Measurements from ENCODE around the gene JOSD1.

The JOSD1 gene

DNA sequence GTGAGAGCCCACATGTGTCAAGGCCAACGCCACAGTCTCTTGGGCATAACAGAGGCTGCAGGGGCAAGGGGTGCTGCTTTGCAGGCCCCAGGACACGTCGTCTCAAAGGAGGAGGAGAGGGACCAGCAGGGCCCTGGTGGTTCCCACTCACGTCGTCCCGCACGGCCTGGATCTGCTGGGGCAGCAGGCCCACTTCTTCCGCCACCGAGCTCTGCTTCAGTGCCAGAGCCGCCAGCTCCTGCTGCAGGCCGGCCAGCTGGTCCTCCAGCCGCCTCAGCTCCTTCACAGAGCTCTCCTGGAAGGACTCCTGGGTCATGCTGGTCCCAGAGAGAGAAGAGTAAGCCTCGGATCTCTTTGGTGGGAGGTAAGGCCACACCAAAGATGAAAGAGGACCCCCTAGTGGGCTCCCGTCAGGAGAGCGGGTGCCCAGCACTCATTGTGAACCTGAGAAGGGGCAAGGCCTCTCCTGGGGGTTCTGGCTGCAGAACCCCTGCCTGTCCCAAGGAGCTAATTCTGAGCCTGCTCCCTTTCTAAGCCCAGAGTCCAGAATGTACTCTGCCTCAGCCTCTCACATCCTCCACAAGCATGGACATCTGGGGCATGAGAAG lies 39.5 kb upstream of the JOSD1 start:
- POLR2A ChIA-PET = no interaction called here

DNA sequence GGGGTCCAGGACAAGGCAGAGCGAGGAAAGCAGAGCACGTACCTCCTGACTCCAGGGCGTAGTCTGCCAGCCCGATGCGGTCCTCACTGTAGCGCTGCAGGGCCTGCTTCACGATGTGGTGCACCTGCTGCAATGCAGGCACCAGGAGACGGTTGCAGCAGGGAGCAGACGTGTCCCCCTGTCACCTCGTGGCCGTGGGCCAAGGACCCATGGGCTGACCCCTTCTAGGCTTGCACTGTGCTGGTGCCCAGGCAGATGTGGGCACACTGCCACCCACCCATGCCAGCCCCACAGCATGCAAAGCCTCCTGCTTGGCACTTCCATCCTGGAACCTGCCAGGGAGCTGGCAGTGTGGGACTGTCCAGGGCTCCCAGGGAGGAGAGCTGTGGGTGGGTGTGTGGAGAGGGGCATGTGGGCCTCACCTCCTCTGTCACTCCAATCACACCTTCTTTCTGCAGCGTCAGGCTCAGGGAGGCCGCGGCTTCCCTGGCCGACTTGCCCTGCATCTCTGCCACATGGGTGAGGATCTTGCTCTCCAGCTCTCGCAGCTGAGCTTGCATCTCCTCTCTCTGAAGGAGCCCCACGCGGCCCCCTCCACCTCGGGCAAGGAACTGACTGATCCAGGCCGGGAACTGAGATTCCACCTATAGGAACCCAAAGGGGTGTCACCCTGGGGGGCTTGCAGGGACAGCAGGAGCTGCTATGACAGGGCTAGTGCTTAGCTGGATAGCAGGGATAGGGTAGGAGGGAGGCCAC lies 38.7 kb upstream of the JOSD1 start:
- ChIA-PET POLR2A (no interaction called here), CTCF (no interaction called here)
- TF ChIP-seq FOXK2 (IDR thresholded peaks at IDR 0.05) = no peak
- no peak for TF ChIP-seq CTBP1 (IDR thresholded peaks at IDR 0.05; ENCODE audit: borderline replicate concordance)
- no peak for TF ChIP-seq ARNT (IDR thresholded peaks at IDR 0.05)
- TF ChIP-seq SUZ12 (IDR thresholded peaks at IDR 0.05) = no peak
- no peak for TF ChIP-seq SP1 (IDR thresholded peaks at IDR 0.05)
- no peak for TF ChIP-seq ELF4 (IDR thresholded peaks at IDR 0.05)
- no peak for DNase-seq (ENCODE audit: extremely low spot score)

More for the DNA sequence above, 39.5 kb upstream of the JOSD1 start:
- CTCF ChIA-PET = interaction anchor here (0.6 kb wide), 1 partner anchor 29 kb away, joined by 4 read pairs; no protein-coding TSS in a partner anchor
- no peak for DNase-seq (ENCODE audit: extremely low spot score)
- no peak for TF ChIP-seq L3MBTL2 (conservative IDR thresholded peaks at IDR 0.05)
- TF ChIP-seq ARNT (IDR thresholded peaks at IDR 0.05) = no peak
- TF ChIP-seq SUZ12 (IDR thresholded peaks at IDR 0.05) = no peak
- no peak for TF ChIP-seq ZNF384 (IDR thresholded peaks at IDR 0.05)
- TF ChIP-seq, protein P1, sequence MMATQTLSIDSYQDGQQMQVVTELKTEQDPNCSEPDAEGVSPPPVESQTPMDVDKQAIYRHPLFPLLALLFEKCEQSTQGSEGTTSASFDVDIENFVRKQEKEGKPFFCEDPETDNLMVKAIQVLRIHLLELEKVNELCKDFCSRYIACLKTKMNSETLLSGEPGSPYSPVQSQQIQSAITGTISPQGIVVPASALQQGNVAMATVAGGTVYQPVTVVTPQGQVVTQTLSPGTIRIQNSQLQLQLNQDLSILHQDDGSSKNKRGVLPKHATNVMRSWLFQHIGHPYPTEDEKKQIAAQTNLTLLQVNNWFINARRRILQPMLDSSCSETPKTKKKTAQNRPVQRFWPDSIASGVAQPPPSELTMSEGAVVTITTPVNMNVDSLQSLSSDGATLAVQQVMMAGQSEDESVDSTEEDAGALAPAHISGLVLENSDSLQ (IDR thresholded peaks at IDR 0.05) = no peak
- TF ChIP-seq NFRKB (IDR thresholded peaks at IDR 0.05) = no peak
- TF ChIP-seq ELF4 (IDR thresholded peaks at IDR 0.05) = no peak
- TF ChIP-seq TARDBP (IDR thresholded peaks at IDR 0.05) = no peak
- no peak for TF ChIP-seq HDGF (IDR thresholded peaks at IDR 0.05; ENCODE audit: borderline replicate concordance)
- TF ChIP-seq LEF1 (IDR thresholded peaks at IDR 0.05; ENCODE audit: borderline replicate concordance) = no peak
- TF ChIP-seq SP1 (IDR thresholded peaks at IDR 0.05) = no peak
- TF ChIP-seq FOXM1 (IDR thresholded peaks at IDR 0.05; ENCODE audit: borderline replicate concordance) = no peak
- no peak for TF ChIP-seq CTBP1 (IDR thresholded peaks at IDR 0.05; ENCODE audit: borderline replicate concordance)
- no peak for TF ChIP-seq FOXA1 (IDR thresholded peaks at IDR 0.05)
- no peak for TF ChIP-seq FOXK2 (IDR thresholded peaks at IDR 0.05)
- TF ChIP-seq BHLHE40 (IDR thresholded peaks at IDR 0.05; ENCODE audit: borderline replicate concordance) = no peak

DNA sequence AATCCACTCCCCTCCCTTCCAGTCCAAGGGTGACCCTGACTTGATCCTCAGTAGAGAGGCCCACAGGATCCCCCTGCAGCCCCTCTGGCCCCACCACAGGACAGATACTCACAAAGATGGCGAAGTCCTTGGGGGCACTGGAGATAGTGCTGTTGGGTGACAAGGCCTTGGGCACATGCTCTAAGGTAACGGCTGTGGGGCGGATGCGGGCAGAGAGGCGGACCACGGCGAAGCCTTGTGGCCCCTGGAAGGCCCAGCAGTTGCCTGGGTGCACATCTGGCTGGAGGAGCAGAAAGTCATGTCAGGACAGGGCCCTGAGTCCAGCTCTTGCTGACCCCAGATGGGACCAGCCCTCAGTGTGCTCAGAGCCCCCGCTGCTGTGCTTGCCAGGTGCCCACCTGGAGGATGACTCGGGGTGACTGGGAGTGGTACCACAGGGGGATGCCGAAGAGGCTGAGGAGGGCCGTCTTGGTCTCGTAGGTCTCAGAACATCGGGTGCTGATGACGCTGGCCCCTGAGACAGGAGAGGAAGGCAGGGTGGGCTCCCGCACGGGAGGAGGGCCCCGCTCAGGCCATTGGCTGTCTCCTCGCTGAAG lies 37.8 kb upstream of the JOSD1 start:
- CTCF ChIA-PET = interaction anchor here (1.0 kb wide), 1 partner anchor 14 kb away, joined by 3 read pairs; no protein-coding TSS in a partner anchor
- TF ChIP-seq, protein P1 (IDR thresholded peaks at IDR 0.05) = no peak
- TF ChIP-seq L3MBTL2 (conservative IDR thresholded peaks at IDR 0.05) = no peak
- TF ChIP-seq ARNT (IDR thresholded peaks at IDR 0.05) = no peak
- no peak for TF ChIP-seq TARDBP (IDR thresholded peaks at IDR 0.05)
- no peak for TF ChIP-seq ELF4 (IDR thresholded peaks at IDR 0.05)
- no peak for TF ChIP-seq ZNF384 (IDR thresholded peaks at IDR 0.05)
- TF ChIP-seq HDGF (IDR thresholded peaks at IDR 0.05; ENCODE audit: borderline replicate concordance) = no peak
- TF ChIP-seq FOXK2 (IDR thresholded peaks at IDR 0.05) = no peak
- TF ChIP-seq BHLHE40 (IDR thresholded peaks at IDR 0.05; ENCODE audit: borderline replicate concordance) = no peak
- no peak for TF ChIP-seq FOXM1 (IDR thresholded peaks at IDR 0.05; ENCODE audit: borderline replicate concordance)
- no peak for TF ChIP-seq NFRKB (IDR thresholded peaks at IDR 0.05)
- TF ChIP-seq SUZ12 (IDR thresholded peaks at IDR 0.05) = no peak
- TF ChIP-seq FOXA1 (IDR thresholded peaks at IDR 0.05) = no peak
- TF ChIP-seq CTBP1 (IDR thresholded peaks at IDR 0.05; ENCODE audit: borderline replicate concordance) = no peak
- TF ChIP-seq SP1 (IDR thresholded peaks at IDR 0.05) = no peak
- TF ChIP-seq LEF1 (IDR thresholded peaks at IDR 0.05; ENCODE audit: borderline replicate concordance) = no peak
- DNase-seq (ENCODE audit: extremely low spot score) = no peak
- POLR2A ChIA-PET = no interaction called here

DNA sequence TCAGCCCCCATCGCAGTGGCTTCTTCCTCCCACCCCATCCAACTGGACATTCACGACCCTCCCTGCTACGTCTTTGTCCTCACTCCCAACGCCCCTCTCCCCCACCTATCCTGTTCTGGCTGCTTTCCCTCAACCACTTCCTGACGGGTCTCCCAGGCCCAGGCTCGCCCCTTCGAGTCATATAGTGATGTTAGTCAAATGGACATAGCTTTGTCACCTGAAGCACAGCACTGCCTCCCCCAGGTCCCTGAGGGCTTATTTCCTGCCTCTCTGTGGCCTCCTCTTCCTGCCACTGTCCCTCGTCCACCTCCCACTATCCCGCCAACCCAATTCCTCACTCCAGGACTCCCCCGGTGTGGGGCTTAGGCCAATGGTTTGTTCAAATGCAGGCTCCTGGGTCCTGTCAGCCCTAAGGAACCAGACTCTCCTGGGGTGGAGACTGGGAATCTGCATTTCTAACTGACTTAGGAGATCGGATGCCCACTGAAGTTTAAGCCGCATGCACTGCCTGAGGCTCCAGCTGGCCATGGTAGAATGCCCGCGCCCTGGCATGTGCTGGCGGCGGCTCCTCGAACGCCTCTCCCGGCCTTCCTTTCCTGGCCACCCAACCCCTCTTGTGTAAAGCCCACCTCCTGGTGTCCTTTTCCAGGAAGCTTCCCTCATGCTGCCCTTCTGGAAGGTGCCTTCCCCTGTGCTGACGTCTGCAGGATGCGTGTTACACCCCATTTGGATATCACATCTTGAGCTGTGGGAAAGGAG lies 36.7 kb upstream of the JOSD1 start:
- ChIA-PET POLR2A (no interaction called here), CTCF (interaction anchor here (1.0 kb wide), 1 partner anchor 13 kb away, joined by 3 read pairs; no protein-coding TSS in a partner anchor)
- no peak for TF ChIP-seq NFRKB (IDR thresholded peaks at IDR 0.05)
- no peak for TF ChIP-seq FOXA1 (IDR thresholded peaks at IDR 0.05)
- TF ChIP-seq HDGF (IDR thresholded peaks at IDR 0.05; ENCODE audit: borderline replicate concordance) = no peak
- no peak for TF ChIP-seq SUZ12 (IDR thresholded peaks at IDR 0.05)
- no peak for TF ChIP-seq FOXK2 (IDR thresholded peaks at IDR 0.05)
- no peak for TF ChIP-seq BHLHE40 (IDR thresholded peaks at IDR 0.05; ENCODE audit: borderline replicate concordance)
- TF ChIP-seq ARNT (IDR thresholded peaks at IDR 0.05) = no peak
- TF ChIP-seq FOXM1 (IDR thresholded peaks at IDR 0.05; ENCODE audit: borderline replicate concordance) = no peak
- no peak for TF ChIP-seq CTBP1 (IDR thresholded peaks at IDR 0.05; ENCODE audit: borderline replicate concordance)
- TF ChIP-seq, protein P1 (IDR thresholded peaks at IDR 0.05) = no peak
- TF ChIP-seq TARDBP (IDR thresholded peaks at IDR 0.05) = no peak
- TF ChIP-seq SP1 (IDR thresholded peaks at IDR 0.05) = no peak
- TF ChIP-seq L3MBTL2 (conservative IDR thresholded peaks at IDR 0.05) = no peak
- TF ChIP-seq ELF4 (IDR thresholded peaks at IDR 0.05) = no peak
- no peak for TF ChIP-seq ZNF384 (IDR thresholded peaks at IDR 0.05)
- no peak for TF ChIP-seq LEF1 (IDR thresholded peaks at IDR 0.05; ENCODE audit: borderline replicate concordance)
- no peak for DNase-seq (ENCODE audit: extremely low spot score)

DNA sequence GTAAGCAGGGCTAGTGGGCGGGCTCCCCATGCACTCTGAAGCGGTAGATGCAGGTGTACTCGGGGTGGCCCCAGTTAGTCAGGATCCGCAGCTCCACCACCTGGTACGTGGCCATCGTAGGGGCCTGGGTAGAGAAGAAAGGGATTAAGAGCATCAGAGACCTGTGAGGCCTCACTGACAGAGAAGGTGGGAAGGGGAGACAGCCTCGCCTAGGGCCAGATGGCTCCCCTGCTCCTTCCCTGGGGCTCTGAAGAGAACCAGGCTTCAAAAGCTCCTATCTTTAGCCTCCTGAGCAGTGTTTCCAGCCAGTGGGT lies 35.5 kb upstream of the JOSD1 start:
- ChIA-PET POLR2A (interaction anchor here (1.5 kb wide), 1 partner anchor 10 kb away, joined by 4 read pairs; no protein-coding TSS in a partner anchor), CTCF (interaction anchor here (0.6 kb wide), 1 partner anchor 9 kb away, joined by 3 read pairs; no protein-coding TSS in a partner anchor)
- no peak for TF ChIP-seq ZNF384 (IDR thresholded peaks at IDR 0.05)
- TF ChIP-seq FOXA1 (IDR thresholded peaks at IDR 0.05) = no peak
- no peak for TF ChIP-seq HDGF (IDR thresholded peaks at IDR 0.05; ENCODE audit: borderline replicate concordance)
- TF ChIP-seq SP1 (IDR thresholded peaks at IDR 0.05) = no peak
- no peak for TF ChIP-seq TARDBP (IDR thresholded peaks at IDR 0.05)
- TF ChIP-seq L3MBTL2 (conservative IDR thresholded peaks at IDR 0.05) = no peak
- no peak for TF ChIP-seq NFRKB (IDR thresholded peaks at IDR 0.05)
- TF ChIP-seq SUZ12 (IDR thresholded peaks at IDR 0.05) = no peak
- TF ChIP-seq ELF4 (IDR thresholded peaks at IDR 0.05) = no peak
- no peak for TF ChIP-seq BHLHE40 (IDR thresholded peaks at IDR 0.05; ENCODE audit: borderline replicate concordance)
- TF ChIP-seq, protein P1 (IDR thresholded peaks at IDR 0.05) = no peak
- no peak for TF ChIP-seq LEF1 (IDR thresholded peaks at IDR 0.05; ENCODE audit: borderline replicate concordance)
- no peak for TF ChIP-seq FOXM1 (IDR thresholded peaks at IDR 0.05; ENCODE audit: borderline replicate concordance)
- no peak for TF ChIP-seq FOXK2 (IDR thresholded peaks at IDR 0.05)
- TF ChIP-seq CTBP1 (IDR thresholded peaks at IDR 0.05; ENCODE audit: borderline replicate concordance) = no peak
- TF ChIP-seq ARNT (IDR thresholded peaks at IDR 0.05) = no peak
- no peak for DNase-seq (ENCODE audit: extremely low spot score)

Measured in HEK293T (cell line).